Panc1 (cell line): Measurements from ENCODE around the gene GPR25. TPM values are rescaled to one million over a fixed set of nuclear protein-coding genes. Genes with fewer than 3 reads are reported as not detected.

ENCODE experiments used
- ATAC-seq: fragments of 200-7000 bp; cut with Tn5 transposase; 2 replicates; pipeline ENCODE4 v1.9.1; 2020; ENCODE audit warnings: mild to moderate bottlenecking, moderate library complexity
- BruUV-seq: library from RNA; stranded (reverse); fragments of 400-500 nt; replicated peaks from 2 replicates; lab custom pipeline; 2021; lab: Mats Ljungman, UMichigan
- CTCF ChIA-PET: fragments of 300-600 bp; sonication (Branson Sonifier 250); formaldehyde crosslinking; loops from one replicate; lab custom pipeline; 2022; ENCODE audit warnings: antibody characterized with exemption; lab: Charles Lee
- POLR2A ChIA-PET: fragments of 300-600 bp; sonication (Branson Sonifier 250); formaldehyde crosslinking; loops from one replicate; lab custom pipeline; 2022; ENCODE audit warnings: antibody characterized with exemption; lab: Charles Lee
- DNase-seq: peaks from one replicate; pipeline ENCODE4 v3.0.0-alpha.2; 2010; ENCODE audit warnings: low read depth, low spot score
- H3K27ac ChIP-seq: 2 replicates; pipeline ENCODE4 v1.5.1; 2011; ENCODE audit warnings: mild to moderate bottlenecking, low read length, inconsistent platforms
- H3K27me3 ChIP-seq: fragments of 200-500 bp; sonication (Bioruptor generic); 2 replicates; pipeline ENCODE4 v1.6.0; 2014; ENCODE audit warnings: low read length, inconsistent platforms; ENCODE audit not compliant: control insufficient read depth, insufficient read depth
- H3K36me3 ChIP-seq: fragments of 200-500 bp; sonication (Bioruptor generic); 2 replicates; pipeline ENCODE4 v1.5.1; 2014; ENCODE audit warnings: inconsistent platforms, mild to moderate bottlenecking, low read length, moderate library complexity; ENCODE audit not compliant: control insufficient read depth, insufficient read depth
- H3K4me1 ChIP-seq: 2 replicates; pipeline ENCODE4 v1.5.1; 2011; ENCODE audit warnings: inconsistent platforms, mild to moderate bottlenecking, low read length, moderate library complexity; ENCODE audit not compliant: control insufficient read depth, insufficient read depth
- H3K4me3 ChIP-seq, 2 experiments: 2 replicates each; pipeline ENCODE4 v1.5.1; 2011 to 2012; ENCODE audit warnings: low read depth in 2 of 2, low read length in 2 of 2, mild to moderate bottlenecking in 2 of 2, inconsistent platforms in 1 of 2, moderate library complexity in 1 of 2
- H3K9me3 ChIP-seq: fragments of 200-500 bp; sonication (Bioruptor generic); 2 replicates; pipeline ENCODE4 v1.5.1; 2014; ENCODE audit warnings: low read depth, mild to moderate bottlenecking, inconsistent platforms, low read length, moderate library complexity; ENCODE audit not compliant: control insufficient read depth, insufficient read depth
- POLR2AphosphoS5 ChIP-seq: IDR thresholded peaks from 2 replicates; pipeline ENCODE4 v1.6.1; 2012; ENCODE audit warnings: mild to moderate bottlenecking, low read depth, low read length, moderate library complexity
- REST ChIP-seq, 2 experiments: IDR thresholded peaks; 2 replicates each; pipeline ENCODE4 v1.6.1; 2011 to 2012; ENCODE audit warnings: low read depth in 2 of 2, control low read depth in 1 of 2, low read length in 1 of 2, mild to moderate bottlenecking in 1 of 2, moderate library complexity in 1 of 2; ENCODE audit not compliant: insufficient read depth in 1 of 2
- SIN3A ChIP-seq: IDR thresholded peaks from 2 replicates; pipeline ENCODE4 v1.6.1; 2012; ENCODE audit warnings: low read depth, mild to moderate bottlenecking, low read length, moderate library complexity, borderline replicate concordance; ENCODE audit not compliant: insufficient read depth
- TCF7L2 ChIP-seq: IDR thresholded peaks from 2 replicates; pipeline ENCODE4 v1.6.1; 2011; ENCODE audit warnings: mild to moderate bottlenecking, low read depth, low read length, inconsistent platforms
- in situ Hi-C: cut with HindIII; loops from 2 replicates; pipeline ENCODE4 v1.10.0; 2016; ENCODE audit warnings: low sequenced_read_pairs, low pct_unique_long_range_greater_than_20kb
- intact Hi-C: fragments of 100-400 bp; cut with micrococcal nuclease; formaldehyde crosslinking; loops from one replicate; pipeline ENCODE4 v1.10.0; 2022; ENCODE audit not compliant: unreplicated experiment
- total RNA-seq: library from RNA; stranded (reverse); gene quantifications from one replicate; pipeline ENCODE4 v1.2.1, GENCODE V29; 2021; ENCODE audit not compliant: unreplicated experiment
- TF ChIP-seq, protein P1 (sequence below): fragments of 450-650 bp; IDR thresholded peaks from 2 replicates; pipeline ENCODE4 v1.5.1; 2017; ENCODE audit warnings: mild to moderate bottlenecking

The GPR25 gene
- total RNA-seq, 1 experiment from 2014 or later: not detected

DNA sequence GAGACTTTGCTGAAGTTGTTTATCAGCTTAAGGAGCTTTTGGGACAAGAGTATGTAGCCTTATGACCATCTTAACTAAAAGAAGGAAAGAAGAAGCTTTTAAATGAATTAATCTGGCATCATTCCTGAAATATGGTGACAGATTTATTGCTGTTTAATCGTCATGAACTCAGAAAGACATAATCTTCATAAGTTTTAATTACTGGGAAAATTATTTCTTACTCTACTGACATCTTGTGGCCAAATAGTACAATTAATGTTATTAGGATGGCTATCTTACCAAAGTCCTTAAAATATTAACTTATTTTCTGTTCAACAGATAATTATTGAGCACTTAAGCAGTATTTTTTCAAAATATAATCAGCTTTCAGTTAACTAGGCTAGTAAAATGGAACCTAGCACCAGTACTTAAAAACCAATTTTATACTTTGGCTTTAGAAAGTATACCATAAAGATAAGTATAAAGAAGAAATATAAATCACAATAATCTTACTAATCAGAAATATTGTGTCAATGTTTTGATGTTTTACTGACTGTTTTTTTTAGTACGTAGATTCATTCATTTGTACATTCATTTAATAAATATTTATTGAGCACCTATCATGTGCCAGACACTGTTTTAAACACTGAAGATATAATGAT lies 34.7 kb upstream of the GPR25 start:
- CTCF ChIA-PET: no interaction called here
- in situ Hi-C loops: no loop called here
- POLR2A ChIA-PET: no interaction called here
- TF ChIP-seq, protein P1, sequence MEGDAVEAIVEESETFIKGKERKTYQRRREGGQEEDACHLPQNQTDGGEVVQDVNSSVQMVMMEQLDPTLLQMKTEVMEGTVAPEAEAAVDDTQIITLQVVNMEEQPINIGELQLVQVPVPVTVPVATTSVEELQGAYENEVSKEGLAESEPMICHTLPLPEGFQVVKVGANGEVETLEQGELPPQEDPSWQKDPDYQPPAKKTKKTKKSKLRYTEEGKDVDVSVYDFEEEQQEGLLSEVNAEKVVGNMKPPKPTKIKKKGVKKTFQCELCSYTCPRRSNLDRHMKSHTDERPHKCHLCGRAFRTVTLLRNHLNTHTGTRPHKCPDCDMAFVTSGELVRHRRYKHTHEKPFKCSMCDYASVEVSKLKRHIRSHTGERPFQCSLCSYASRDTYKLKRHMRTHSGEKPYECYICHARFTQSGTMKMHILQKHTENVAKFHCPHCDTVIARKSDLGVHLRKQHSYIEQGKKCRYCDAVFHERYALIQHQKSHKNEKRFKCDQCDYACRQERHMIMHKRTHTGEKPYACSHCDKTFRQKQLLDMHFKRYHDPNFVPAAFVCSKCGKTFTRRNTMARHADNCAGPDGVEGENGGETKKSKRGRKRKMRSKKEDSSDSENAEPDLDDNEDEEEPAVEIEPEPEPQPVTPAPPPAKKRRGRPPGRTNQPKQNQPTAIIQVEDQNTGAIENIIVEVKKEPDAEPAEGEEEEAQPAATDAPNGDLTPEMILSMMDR: peak; percentile 43; the same call in 1 of the 2 replicates
- TF ChIP-seq SIN3A: no peak
- no peak for TF ChIP-seq REST (IDR thresholded peaks at IDR 0.05; ENCODE audit: insufficient read depth in 1 of 2, low read depth in 2 of 2, low read length in 1 of 2)
- no peak for TF ChIP-seq TCF7L2
- no peak for TF ChIP-seq POLR2AphosphoS5
- H3K9me3 ChIP-seq: no peaks in the 10 kb centered on the region
- H3K27ac ChIP-seq: no peak overlapping the region
- H3K36me3 ChIP-seq: peaks cover 5% of the 10 kb centered on the region; the same call in 1 of the 2 replicates
- ATAC-seq: no peak
- intact Hi-C loops: loop anchor here (10.0 kb wide), 1 partner anchor 213 kb away; the partner anchor contains the start of gene KIF14
- H3K4me3 ChIP-seq: no peak overlapping the region
- no TSS peak for BruUV-seq
- DNase-seq: no peak
- H3K4me1 ChIP-seq: no peaks in the 10 kb centered on the region
- no peaks in the 10 kb centered on the region for H3K27me3 ChIP-seq

DNA sequence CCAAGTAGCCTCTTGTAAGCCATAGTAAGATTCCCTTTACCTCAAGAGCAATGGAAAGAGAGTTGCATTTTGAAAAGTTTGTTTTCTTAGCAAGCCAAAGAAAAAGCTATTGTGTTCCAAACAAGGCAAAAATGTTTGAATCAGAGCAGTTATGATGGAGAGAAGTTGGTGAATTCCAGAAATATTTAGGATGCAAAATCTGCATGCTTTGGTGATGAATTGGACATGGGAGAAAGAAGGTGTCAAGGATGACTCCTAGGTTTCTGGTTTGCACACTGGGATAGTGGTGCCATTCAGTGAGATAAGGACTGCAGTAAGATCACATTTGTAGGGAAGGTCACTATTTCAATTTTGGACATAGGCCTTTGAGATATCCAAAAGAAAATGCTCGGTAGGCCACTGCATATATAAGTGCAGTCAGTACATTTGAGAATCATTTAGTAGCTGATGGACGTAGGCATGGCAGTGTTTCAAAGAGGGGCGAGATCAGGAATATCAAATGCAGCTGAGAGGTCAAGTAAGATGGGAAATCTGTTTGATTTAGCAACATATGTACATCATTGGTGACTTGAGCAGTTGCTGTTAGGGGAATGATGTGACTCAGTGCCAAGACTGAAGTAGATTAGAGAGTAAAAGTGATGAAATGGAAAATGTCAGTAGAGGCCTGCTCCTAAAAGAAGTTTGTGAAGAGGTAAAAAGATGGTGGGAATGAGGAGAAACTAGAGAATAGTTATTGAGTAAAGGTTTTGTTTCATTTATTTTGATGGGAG lies 33.9 kb upstream of the GPR25 start:
- in situ Hi-C loops (no loop called here), intact Hi-C loops (loop anchor here (10.0 kb wide), 1 partner anchor 214 kb away; the partner anchor contains the start of gene KIF14)
- H3K9me3 ChIP-seq: no peaks in the 10 kb centered on the region
- ChIA-PET POLR2A (no interaction called here), CTCF (no interaction called here)
- H3K27ac ChIP-seq: no peak overlapping the region
- H3K27me3 ChIP-seq: no peaks in the 10 kb centered on the region
- H3K36me3 ChIP-seq: peaks cover 5% of the 10 kb centered on the region; the same call in 1 of the 2 replicates
- no peaks in the 10 kb centered on the region for H3K4me1 ChIP-seq
- DNase-seq (no peak), ATAC-seq (no peak)
- no peak overlapping the region for H3K4me3 ChIP-seq
- TF ChIP-seq POLR2AphosphoS5 (no peak), REST (IDR thresholded peaks at IDR 0.05; ENCODE audit: insufficient read depth in 1 of 2, low read depth in 2 of 2, low read length in 1 of 2) (no peak)
- BruUV-seq: no TSS peak
